ENCODE measurements around the gene PLS3.

GRCh38 chrX:115603534-115604074 lies 42.6 kb downstream of the PLS3 start:
- TF ChIP-seq JUN (IDR thresholded peaks at IDR 0.05; ENCODE audit: borderline replicate concordance, insufficient read depth, insufficient read length, low read depth), result no peak
- no peak for TF ChIP-seq CTCF (IDR thresholded peaks at IDR 0.05; ENCODE audit: extremely low read depth in 1 of 2, insufficient read depth in 1 of 2, low read depth in 1 of 2, low read length in 2 of 2)
- TF ChIP-seq EZH2 (IDR thresholded peaks at IDR 0.05; ENCODE audit: borderline replicate concordance, low read depth, low read length, severe bottlenecking), result no peak
- TF ChIP-seq MAX (IDR thresholded peaks at IDR 0.05; ENCODE audit: insufficient read depth, insufficient read length), result no peak
